HG03457 (cell line): ENCODE results near the gene VPS13D.
"Not testable (repeated sequence)": the region's sequence is repeated elsewhere in the genome, so short reads cannot be mapped to it uniquely, and the experiment has no call there.

ENCODE experiments used
- ATAC-seq: cut with Tn5 transposase; IDR thresholded peaks from one replicate; pipeline ENCODE4 v1.9.1; 2021; ENCODE audit warnings: moderate number of reproducible peaks; ENCODE audit not compliant: unreplicated experiment

The VPS13D gene

DNA sequence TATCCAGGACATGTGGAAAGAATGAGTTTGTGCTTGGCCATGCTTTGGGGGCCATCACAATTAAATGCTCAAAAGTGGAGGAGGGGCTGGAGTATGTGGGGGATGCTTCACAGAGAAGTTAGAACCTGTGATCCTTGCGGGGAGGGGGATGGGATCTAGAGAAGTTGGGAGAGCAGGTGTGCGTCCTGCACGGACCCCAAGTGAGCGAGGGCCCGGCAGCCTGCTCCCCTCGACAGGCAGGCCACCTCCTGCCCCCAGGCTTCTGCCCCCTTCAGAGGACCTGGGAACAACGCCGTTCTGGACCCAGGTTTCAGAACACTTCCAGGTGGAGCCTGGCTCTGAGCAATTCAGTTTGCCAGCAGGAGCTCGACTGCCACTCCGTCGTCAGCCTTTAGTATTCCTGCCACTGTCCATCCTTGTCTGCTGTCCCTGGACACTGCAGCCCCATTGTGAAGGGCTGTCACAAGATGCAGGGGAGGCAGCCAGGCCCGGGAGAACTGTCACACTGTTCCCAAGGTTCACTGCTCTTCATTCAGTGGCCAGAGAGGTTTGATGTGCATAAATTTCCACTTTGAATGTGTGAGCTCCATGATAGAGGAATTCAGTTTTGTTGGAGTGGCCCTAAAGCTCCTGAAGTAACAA, 275.9 kb downstream of the VPS13D start:
- ATAC-seq: no peak

DNA sequence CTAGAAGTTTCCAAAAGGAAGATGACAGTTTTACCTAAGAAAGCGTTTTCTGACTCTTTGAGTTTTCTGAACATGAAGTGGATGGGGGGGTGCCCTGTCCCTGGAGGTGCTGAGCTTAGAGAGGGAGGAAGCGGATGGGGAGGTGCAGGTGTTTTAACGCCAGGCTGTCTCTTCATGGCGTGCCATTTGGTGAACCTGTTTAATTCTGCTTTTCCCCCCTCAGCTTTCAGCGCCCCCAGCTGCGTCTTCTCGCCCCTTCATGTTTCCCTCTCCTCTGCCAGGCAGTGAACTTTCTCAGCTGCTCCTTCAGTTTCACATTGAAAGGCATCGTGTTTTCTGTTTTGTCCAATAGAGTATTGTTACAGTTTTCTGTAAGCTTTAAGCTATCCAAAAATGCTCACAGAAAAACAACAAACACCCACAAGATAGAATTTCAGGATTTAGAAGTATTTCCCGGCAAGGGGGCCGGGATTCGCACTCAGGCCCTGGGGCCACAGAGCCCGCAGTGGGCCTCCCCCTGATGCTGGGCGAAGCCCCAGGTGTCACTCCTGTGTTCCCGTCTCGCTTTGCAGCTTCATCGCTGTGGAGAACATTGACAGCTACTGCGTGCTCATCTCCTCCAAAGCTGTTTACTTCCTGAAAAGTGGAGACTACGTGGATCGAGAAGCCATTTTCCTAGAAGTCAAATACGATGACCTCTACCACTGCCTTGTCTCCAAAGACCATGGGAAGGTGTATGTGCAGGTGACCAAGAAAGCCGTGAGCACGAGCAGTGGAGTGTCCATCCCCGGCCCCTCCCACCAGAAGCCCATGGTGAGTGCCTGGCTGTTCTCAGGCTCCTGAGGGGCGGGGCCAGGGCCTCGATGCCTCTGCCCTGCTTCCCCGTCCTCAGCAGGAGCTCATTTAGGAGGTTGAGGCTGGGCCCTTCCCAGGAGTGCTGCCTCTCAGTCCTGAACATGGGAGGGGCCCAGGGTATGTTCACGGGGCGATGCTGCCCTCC, 276.8 kb downstream of the VPS13D start:
- no peak for ATAC-seq

DNA sequence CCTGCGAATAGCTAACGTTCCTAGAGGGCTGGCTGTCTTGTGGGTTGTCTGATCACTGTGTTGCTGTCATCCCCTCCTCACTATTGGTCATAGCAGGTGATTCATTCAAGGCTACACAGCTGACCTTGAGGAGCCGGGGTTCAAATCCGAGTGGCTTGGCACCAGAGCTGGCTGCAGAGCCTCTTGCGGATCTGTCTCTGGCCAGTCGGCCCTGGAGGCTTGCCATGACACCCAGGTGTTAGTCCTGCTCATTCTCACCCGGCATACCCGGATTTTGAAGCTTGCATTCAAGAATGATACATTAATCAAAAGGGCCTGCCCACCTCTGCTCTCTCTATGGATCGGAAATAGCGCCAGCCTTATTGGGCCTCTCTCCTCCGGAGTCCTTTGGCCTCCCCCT, 277.8 kb downstream of the VPS13D start:
- ATAC-seq: no peak

DNA sequence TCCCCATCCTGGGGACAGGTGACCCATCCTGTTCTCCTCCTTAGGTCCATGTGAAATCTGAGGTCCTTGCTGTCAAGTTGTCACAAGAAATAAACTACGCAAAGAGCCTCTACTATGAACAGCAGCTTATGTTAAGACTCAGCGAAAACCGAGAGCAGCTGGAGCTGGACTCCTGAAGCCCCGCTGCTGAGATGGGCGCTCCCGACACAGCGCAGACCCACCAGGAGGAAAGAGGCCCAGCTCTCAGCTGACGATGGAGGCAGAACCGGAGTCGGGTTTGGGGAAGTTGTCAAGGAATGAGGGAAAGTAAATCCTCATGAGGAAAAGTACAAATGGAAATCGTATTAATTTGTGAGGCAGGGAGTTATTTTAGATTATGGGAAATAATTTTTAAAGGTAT, 279.0 kb downstream of the VPS13D start:
- ATAC-seq: no peak

DNA sequence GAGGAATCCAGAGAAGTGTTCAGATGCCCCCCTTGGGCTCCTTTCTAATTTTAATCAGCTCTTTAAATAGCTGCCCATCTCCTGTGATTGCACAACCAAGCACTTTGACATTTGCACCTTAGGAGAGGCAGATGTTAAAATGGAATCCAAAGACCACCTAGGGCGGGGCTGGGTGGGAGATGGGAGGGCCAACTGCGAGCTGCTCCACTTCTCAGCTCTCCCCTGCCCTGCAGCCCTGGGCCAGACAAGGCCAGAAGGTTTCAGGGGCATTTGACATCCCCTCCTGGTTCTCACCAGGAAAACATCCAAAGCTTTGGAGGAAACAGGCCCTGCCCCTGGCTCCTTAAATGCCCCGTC, 281.3 kb downstream of the VPS13D start:
- no peak for ATAC-seq

DNA sequence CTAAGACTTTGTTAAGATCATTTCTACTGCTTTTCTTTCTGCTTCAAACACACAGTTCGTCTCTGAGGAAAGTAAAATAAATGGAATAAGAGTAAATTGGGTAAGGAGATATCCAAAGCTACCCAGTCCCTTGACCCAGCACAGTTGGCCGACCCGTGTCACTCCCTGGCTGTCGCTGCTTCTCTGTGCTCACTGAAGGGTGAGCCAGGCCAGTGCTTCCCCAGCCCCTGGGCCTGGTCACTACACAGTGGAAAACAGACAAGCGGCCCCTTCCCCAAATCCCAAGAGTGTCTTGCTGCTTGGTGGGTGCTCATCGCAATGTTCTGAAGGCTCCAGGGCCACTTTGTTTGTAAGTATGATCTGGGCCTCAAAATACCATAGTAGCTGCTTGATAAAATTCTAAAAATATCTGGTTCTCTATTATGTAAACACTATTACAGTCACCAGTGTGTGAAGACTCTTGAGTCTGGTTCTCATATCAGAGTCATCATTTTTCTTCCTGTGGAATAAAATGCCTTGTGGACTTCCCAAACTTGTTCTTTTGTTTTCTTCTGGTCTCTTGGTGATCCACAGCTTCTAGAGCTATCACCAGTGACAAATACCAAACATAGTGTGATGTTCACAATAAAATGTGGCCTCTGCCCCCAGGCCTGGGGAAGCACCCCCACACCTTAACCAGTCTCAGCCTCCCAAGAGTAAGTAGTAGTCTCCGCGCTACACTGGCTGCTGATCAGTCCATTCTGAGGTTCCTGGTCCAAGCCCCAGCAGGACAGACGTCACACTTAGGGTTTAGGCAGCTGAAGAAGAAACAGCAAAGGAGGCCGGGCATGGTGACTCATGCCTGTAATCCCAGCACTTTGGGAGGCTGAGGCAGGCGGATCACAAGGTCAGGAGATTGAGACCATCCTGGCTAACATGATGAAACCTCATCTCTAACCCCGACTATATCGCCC, 282.0 kb downstream of the VPS13D start:
- ATAC-seq: no peak

DNA sequence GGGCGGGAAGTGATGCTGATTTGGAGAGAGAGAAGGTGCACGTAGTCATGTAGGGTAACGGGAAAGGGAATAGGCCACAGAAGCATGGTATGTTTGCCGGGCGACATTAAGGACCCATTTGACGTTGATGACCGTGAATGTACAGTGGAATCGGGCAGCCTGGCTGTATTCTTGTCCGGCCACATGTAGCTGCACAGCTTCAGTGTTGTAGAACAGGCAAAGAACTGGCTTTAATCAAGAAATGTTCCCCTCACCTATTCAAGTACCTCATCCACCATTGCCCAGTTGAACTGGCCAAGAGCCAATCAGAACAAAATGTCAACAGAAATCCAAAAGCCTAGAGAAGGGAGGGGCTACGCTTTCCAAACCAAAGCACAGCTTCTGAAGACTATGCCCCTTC, 283.4 kb downstream of the VPS13D start:
- no peak for ATAC-seq

DNA sequence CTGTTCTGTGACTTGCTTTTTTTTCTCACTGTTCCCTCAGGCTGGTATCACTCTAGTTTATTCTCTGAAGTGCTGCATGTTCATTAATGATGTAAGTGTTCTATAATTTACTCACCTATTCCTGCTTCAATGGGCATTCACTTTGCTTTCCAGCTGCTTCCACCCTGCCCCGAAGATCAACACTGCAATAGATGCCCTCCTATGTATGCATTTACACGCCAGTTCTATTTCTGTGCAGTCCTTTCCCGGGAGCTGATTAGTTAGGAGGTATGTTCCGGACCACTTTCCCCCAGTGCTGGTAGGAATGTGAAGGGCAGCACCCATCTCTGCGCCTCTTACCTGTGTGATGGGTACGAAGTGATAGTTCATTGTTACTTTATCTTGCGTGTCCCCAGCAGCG, 284.8 kb downstream of the VPS13D start:
- ATAC-seq: no peak

DNA sequence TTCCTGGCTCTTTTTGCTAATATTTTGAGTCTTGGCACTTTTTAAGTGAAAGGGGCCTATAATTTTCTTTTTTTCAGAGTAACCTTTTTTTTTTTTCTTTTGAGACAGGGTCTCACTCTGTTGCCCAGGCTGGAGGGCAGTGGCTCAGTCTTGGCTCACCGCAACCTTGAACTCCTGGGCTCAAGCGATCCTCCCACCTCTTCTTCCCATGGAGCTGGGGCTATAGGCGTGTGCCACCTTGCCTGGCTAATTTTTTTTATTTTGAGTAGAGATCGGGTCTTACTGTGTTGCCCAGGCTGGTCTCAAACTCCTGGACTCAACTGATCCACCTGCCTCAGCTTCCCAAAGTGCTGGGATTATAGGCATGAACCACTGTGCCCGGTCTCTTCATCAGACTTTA, 285.4 kb downstream of the VPS13D start:
- ATAC-seq: no peak

DNA sequence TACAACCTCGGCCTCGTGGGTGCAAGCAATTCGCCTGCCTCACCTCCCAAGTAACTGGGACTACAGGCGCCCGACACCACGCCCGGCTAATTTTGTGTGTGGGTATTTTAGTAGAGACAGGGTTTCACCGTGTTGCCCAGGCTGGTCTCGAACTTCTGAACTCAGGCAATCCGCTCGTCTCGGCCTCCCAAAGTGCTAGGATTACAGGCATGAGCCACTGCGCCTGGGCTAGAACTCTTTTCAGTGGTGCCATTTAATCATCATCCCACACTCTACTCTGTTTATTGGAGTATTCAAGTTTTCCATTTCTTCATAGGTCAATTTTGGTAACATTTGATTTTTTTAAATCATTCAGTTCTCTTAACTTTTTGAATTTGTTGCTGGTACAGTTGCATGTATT, 286.9 kb downstream of the VPS13D start:
- no peak for ATAC-seq

DNA sequence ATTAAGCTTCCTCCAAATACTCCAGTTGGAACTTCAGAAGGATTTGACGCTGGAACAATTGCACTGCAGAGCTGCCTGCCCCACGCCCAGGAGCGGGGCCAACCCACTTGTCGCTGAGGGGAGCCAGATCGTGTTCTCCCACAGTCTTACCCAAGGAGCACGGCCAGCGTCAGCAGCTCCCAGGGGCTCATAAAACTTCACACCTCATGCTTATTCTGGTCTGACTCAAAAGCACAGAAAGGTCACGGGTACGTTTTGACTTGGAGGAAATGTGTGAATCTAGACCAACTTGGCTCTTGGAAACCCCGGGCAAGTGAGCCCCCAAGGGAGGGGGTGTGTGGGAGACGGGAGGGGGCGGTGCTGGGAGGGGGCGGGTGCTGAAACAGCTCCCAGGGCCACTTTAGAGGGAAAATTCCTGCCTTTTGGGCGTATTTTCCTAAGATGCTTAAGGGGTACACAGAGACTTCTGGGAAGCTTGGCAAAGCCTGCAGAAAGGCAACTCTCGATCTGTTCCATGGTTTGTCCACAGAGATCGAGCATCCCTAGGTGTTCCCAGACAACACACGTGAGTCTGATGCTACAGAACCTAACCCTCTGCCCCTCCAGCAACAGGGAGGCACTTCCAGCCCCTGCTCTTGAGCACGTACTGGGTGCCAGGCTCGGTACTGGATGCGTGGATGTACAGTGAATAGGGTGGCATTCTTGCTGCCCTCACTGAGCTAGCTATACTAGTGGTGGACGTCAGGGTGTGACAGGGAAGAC, 289.3 kb downstream of the VPS13D start:
- ATAC-seq: no peak

DNA sequence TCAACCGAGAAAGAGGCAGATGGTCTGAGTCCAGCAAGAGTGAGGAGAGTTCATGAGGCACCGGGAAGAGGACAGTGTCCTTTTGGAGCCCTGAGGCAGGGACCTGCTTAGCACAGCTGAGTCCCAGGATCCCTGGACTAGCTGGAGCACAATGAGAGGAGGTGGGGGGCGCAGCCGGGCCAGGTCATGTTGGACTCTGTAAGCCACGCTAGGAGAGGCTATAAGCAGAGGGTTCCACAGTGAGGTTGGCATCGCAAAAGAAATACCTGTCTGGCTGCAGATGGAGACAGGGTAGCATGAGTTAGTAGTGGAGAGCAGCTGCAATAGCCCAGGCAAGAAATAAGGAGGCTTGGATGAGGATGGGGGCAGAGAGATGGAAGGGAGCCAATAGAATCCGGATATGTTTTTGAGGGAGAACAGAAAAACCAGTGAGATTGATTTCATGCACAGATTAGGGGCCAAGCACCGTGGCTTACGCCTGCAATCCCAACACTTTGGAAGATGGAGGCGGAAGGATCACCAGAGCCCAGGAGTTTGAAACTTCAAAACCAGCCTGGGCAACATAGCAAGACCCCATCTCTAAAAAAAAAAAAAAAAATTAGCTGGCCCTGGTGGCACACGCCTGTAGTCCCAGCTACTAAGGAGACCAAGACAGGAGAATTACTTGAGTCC, 290.0 kb downstream of the VPS13D start:
- ATAC-seq: no peak

DNA sequence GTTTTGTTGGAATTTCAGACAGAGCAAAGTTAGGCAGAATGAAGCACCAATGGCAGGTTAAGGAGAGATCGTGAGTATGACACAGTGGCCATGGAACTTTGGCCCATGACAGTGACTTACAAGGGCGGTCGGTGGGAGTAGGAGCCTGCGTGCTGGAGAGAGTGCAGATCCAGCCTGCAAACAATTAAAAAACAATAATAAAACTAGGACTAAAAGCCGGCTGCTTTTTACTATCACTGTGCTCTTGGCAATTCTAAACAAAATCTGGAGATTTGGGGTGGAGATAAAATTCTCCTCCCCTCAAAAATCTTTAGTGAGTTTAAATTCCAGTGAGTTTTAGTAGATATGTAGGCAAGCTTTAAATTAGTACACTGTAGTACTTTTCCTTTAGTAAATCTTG, 291.3 kb downstream of the VPS13D start:
- ATAC-seq: no peak

DNA sequence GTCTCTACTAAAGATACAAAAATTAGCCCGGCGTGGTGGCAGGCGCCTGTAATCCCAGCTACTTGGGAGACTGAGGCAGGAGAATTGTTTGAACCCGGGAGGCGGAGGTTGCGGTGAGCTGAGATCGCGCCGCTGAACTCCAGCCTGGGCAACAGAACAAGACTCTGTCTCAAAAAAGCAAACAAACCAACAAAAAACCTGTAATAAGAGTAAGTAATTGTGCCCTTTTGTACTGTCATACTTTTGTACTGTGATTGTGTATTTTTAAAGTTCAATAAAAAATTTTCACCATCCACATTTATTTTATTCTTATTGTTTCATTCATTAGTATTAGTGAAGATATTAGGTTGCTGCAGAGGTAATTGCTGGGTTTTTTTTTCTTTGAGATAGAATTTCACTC, 292.9 kb downstream of the VPS13D start:
- ATAC-seq: not testable (repeated sequence)

DNA sequence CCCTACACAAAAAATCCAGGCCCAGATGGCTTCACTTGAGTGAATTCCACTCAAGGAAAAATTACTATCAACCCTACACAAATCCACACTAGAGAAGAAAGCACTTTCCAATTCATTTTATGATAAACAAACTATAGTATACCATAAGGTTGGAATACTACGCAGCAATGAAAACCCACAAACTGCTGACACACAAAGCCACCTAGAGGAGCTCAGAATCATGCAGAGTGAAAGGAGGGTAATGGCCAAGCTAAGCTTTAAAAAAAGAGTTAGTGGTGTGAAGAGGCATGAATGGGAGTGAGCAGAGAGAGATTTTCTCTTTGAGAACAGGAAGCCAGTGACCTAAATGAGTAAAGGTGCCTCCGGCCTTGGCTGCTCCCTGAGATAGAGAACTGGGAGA, 294.4 kb downstream of the VPS13D start:
- no peak for ATAC-seq

DNA sequence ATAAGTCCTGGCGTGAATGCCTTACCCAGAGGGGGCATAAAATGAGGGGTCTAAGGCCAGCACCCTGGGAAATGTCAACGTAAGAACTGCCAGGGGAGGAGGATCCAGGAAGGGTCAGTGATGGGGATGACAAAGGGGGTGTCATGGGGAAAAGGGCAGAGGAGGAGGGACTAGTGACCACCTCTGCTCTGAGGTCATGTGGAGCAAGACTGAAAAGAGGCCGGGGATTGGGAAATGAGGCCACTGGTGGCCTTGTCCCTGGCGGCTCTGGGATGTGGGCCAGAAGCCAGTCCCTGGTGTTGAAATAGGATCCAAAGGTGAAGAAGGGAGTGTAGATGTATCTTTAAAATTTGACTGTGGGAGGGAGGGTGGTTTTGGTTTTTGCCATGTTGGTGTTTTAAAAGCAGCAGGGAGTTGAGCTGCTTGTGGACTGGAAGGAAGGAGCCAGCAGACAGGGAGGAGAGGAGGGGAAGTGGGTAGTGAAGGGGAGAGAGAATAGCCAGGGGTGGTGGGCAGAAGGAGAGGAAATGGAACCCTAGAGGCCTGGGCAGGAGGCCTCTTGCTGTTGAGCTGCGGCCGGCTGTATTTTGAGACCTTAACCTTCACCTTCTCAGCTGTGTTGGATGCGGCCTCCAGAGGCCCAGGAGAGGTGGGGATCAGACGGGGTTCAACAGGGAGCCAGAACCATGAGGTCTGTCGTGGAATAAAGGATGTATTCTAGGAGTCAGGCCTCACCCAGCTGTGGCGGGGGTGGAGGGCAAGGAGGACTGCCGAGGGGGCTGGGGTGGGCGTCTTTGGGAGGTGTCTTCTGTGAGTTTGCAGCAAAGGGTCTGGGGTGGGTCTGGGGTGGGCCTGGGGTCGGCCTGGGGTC, 295.7 kb downstream of the VPS13D start:
- no peak for ATAC-seq

DNA sequence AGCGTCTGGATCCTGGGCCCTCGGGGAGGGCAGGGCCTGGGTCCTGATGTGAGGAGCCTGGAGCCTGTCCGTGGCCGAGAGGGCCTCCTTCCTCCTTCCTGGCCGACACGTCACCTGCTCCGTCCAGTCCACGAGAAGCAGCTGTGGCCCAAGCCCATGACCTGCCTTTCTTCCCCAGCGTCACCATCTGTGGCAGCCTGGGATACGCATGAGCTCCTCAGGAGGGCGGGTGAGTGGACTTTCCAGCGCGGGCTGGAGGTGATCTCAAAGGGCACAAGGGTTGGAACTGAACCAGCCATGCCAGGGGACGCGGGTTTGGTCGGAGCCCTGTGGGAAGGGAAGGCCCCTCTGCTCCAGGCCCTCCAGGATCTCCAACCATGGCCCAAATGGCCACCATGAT, 297.7 kb downstream of the VPS13D start:
- ATAC-seq: no peak

DNA sequence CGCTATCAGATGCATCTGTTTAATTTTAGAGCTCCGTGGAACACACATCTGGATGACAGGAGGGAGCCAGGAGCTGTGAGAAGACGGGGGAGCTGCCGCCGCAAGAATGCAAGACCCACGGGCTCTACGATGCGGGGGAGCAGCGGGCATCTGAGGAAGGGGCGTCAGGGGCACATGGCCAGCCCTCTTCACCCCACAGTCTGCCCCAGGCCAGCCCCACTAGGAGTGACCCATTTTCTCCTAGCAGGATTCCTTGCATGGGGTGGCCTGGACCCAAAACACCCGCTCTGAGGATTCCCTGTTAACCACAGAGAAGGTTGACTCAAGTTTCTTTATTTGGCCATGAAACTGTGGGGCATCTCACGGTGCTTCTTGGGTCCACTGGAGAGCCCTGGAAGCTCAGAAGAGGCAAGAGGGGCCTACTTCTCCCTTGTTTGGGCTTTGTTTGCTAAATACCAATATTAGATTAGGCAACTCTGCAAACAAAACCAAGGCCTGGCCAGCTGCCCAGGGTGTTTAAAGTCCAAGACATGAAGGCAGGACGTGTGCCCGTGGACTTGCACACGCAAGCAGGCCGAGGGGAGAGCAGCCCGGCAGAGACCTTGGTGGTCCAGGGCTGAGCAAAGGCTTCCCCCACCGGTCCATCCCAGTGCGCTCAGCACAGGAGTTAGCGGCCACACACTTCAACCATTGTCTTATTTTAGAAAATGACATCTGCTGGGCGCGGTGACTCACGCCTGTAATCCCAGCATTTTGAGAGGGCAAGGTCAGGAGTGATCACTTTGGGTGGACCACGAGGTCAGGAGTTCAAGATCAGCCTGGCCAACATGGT, 298.4 kb downstream of the VPS13D start:
- ATAC-seq: no peak
